ENCODE measurements around the gene GPC5.

Gene GPC5

DNA sequence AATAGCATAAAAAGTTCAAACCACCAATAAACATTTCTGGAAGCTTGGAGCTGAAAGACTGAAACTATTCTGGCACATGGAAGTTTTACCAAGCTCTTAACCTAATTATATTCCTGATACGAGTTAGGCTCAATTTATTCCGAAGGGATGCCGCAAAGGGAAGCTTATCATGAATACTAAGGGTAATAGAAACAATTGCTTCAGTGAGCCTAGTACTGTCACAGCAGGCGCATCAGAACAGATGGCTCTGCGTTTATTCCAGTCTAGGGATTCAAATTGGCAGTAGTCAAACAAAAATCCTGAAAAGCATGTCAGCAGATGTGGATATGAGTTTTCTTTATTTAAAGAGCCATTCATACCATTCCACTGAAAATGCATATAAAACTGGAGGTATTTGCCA lies 779.5 kb downstream of the GPC5 start:
- Histone ChIP-seq H3K4me3 (ENCODE audit: low read depth in 1 of 2, low read length in 2 of 2) (no peak overlapping the region), H3K4me1 (ENCODE audit: control insufficient read depth in 1 of 2, insufficient read depth in 2 of 2, low read length in 2 of 2) (no peaks in the 10 kb centered on the region), H3K36me3 (ENCODE audit: control insufficient read depth in 1 of 2, insufficient read depth in 2 of 2, low read length in 2 of 2) (no peaks in the 10 kb centered on the region), H3K27ac (ENCODE audit: low read length) (no peak overlapping the region), H3K27me3 (ENCODE audit: low read depth, low read length) (no peaks in the 10 kb centered on the region), H3K9me3 (ENCODE audit: control insufficient read depth in 1 of 2, low read length in 2 of 2) (no peaks in the 10 kb centered on the region)

DNA sequence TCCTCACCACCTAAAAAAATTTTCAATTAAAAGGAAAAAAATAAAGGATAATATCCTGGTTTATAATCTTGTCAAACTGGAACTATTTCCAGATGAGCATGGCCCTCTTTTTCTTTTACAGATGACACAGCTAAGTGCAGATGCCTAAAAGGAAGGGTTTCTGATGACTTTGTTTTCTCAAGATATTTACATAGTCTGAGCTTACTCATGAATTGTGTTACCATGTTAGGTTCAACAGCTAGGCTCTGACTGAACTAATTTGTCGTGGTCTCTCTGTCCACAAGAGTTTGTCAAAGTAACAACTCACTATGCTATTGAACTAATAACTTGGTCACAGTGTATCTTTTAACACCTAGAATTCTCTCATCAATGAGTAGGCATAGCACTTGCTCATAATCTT lies 780.8 kb downstream of the GPC5 start:
- Histone ChIP-seq H3K36me3 (ENCODE audit: control insufficient read depth in 1 of 2, insufficient read depth in 2 of 2, low read length in 2 of 2) (no peaks in the 10 kb centered on the region), H3K27me3 (ENCODE audit: low read depth, low read length) (no peaks in the 10 kb centered on the region), H3K4me3 (ENCODE audit: low read depth in 1 of 2, low read length in 2 of 2) (no peak overlapping the region), H3K4me1 (ENCODE audit: control insufficient read depth in 1 of 2, insufficient read depth in 2 of 2, low read length in 2 of 2) (no peaks in the 10 kb centered on the region), H3K27ac (ENCODE audit: low read length) (no peak overlapping the region), H3K9me3 (ENCODE audit: control insufficient read depth in 1 of 2, low read length in 2 of 2) (no peaks in the 10 kb centered on the region)

GRCh38 chr13:92187378-92187989 lies 789.1 kb downstream of the GPC5 start:
- H3K4me3 ChIP-seq (ENCODE audit: low read depth in 1 of 2, low read length in 2 of 2): no peak overlapping the region
- no peaks in the 10 kb centered on the region for H3K27me3 ChIP-seq (ENCODE audit: low read depth, low read length)
- no peak overlapping the region for H3K27ac ChIP-seq (ENCODE audit: low read length)
- H3K36me3 ChIP-seq (ENCODE audit: control insufficient read depth in 1 of 2, insufficient read depth in 2 of 2, low read length in 2 of 2): no peaks in the 10 kb centered on the region
- peaks cover 0 to 4% of the 10 kb centered on the region in 2 donors for H3K4me1 ChIP-seq (ENCODE audit: control insufficient read depth in 1 of 2, insufficient read depth in 2 of 2, low read length in 2 of 2)
- peaks cover 0 to 7% of the 10 kb centered on the region in 2 donors for H3K9me3 ChIP-seq (ENCODE audit: control insufficient read depth in 1 of 2, low read length in 2 of 2)

DNA sequence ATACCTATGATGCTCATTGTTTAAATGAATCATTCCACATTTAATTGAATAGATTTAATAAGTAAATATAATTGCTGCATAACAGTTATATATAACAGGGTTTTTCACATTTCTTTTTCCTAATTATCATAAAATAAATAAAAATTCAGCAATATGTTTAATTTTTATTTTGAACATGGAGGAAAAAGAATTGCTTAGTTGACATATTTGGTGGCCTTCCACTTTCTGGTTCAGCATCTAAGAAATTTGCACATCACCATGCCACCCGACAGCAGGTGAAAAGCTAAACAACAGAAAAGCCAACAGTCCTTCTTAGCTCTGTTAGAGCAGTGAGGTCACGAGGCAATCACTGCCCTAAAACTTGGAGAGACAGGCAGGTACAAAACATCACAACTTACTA lies 790.2 kb downstream of the GPC5 start:
- H3K9me3 ChIP-seq (ENCODE audit: control insufficient read depth in 1 of 2, low read length in 2 of 2): peaks cover 0 to 7% of the 10 kb centered on the region in 2 donors
- peaks cover 0 to 4% of the 10 kb centered on the region in 2 donors for H3K4me1 ChIP-seq (ENCODE audit: control insufficient read depth in 1 of 2, insufficient read depth in 2 of 2, low read length in 2 of 2)
- H3K27ac ChIP-seq (ENCODE audit: low read length): no peak overlapping the region
- H3K4me3 ChIP-seq (ENCODE audit: low read depth in 1 of 2, low read length in 2 of 2): no peak overlapping the region
- no peaks in the 10 kb centered on the region for H3K36me3 ChIP-seq (ENCODE audit: control insufficient read depth in 1 of 2, insufficient read depth in 2 of 2, low read length in 2 of 2)
- no peaks in the 10 kb centered on the region for H3K27me3 ChIP-seq (ENCODE audit: low read depth, low read length)

- H3K4me3 ChIP-seq (ENCODE audit: low read depth in 1 of 2, low read length in 2 of 2): peak overlapping the region in 1 of 2 donors; percentile 17
Measured at GRCh38 chr13:92196591-92197256, 798.3 kb downstream of the GPC5 start.

DNA sequence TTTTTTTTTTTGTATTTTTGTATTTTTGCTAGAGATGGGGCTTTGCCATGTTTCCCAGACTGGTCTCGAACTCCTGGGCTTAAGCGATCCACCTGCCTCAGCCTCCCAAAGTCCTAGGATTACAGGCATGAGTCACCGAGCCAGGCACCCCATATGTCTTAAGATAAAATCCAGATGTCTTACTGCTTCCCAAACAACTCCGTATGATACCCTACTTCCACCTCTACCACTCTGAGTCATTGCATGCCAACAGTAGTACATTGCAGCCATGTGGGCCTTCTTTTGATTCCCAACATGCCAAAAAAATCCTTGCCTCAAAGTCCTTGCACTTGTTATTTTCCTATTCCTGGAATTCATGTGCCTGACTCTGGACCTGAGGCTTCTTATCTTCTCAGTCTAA lies 799.2 kb downstream of the GPC5 start:
- Histone ChIP-seq H3K27me3 (ENCODE audit: low read depth, low read length) (no peaks in the 10 kb centered on the region), H3K4me1 (ENCODE audit: control insufficient read depth in 1 of 2, insufficient read depth in 2 of 2, low read length in 2 of 2) (no peaks in the 10 kb centered on the region), H3K4me3 (ENCODE audit: low read depth in 1 of 2, low read length in 2 of 2) (no peak overlapping the region), H3K9me3 (ENCODE audit: control insufficient read depth in 1 of 2, low read length in 2 of 2) (no peaks in the 10 kb centered on the region), H3K36me3 (ENCODE audit: control insufficient read depth in 1 of 2, insufficient read depth in 2 of 2, low read length in 2 of 2) (no peaks in the 10 kb centered on the region), H3K27ac (ENCODE audit: low read length) (no peak overlapping the region)

More at GRCh38 chr13:92196591-92197256, 798.3 kb downstream of the GPC5 start:
- no peaks in the 10 kb centered on the region for H3K36me3 ChIP-seq (ENCODE audit: control insufficient read depth in 1 of 2, insufficient read depth in 2 of 2, low read length in 2 of 2)
- no peaks in the 10 kb centered on the region for H3K9me3 ChIP-seq (ENCODE audit: control insufficient read depth in 1 of 2, low read length in 2 of 2)
- no peak overlapping the region for H3K27ac ChIP-seq (ENCODE audit: low read length)
- no peaks in the 10 kb centered on the region for H3K27me3 ChIP-seq (ENCODE audit: low read depth, low read length)
- no peaks in the 10 kb centered on the region for H3K4me1 ChIP-seq (ENCODE audit: control insufficient read depth in 1 of 2, insufficient read depth in 2 of 2, low read length in 2 of 2)

- Histone ChIP-seq H3K9me3 (ENCODE audit: control insufficient read depth in 1 of 2, low read length in 2 of 2) (no peaks in the 10 kb centered on the region), H3K27me3 (ENCODE audit: low read depth, low read length) (no peaks in the 10 kb centered on the region), H3K27ac (ENCODE audit: low read length) (no peak overlapping the region), H3K4me1 (ENCODE audit: control insufficient read depth in 1 of 2, insufficient read depth in 2 of 2, low read length in 2 of 2) (no peaks in the 10 kb centered on the region), H3K4me3 (ENCODE audit: low read depth in 1 of 2, low read length in 2 of 2) (no peak overlapping the region), H3K36me3 (ENCODE audit: control insufficient read depth in 1 of 2, insufficient read depth in 2 of 2, low read length in 2 of 2) (no peaks in the 10 kb centered on the region)
Measured at GRCh38 chr13:92218615-92219014, 820.2 kb downstream of the GPC5 start.

GRCh38 chr13:92221916-92222315 lies 823.5 kb downstream of the GPC5 start:
- H3K27ac ChIP-seq (ENCODE audit: low read length): no peak overlapping the region
- no peaks in the 10 kb centered on the region for H3K4me1 ChIP-seq (ENCODE audit: control insufficient read depth in 1 of 2, insufficient read depth in 2 of 2, low read length in 2 of 2)
- H3K27me3 ChIP-seq (ENCODE audit: low read depth, low read length): no peaks in the 10 kb centered on the region
- no peaks in the 10 kb centered on the region for H3K9me3 ChIP-seq (ENCODE audit: control insufficient read depth in 1 of 2, low read length in 2 of 2)
- no peak overlapping the region for H3K4me3 ChIP-seq (ENCODE audit: low read depth in 1 of 2, low read length in 2 of 2)
- no peaks in the 10 kb centered on the region for H3K36me3 ChIP-seq (ENCODE audit: control insufficient read depth in 1 of 2, insufficient read depth in 2 of 2, low read length in 2 of 2)

- Histone ChIP-seq H3K36me3 (ENCODE audit: control insufficient read depth in 1 of 2, insufficient read depth in 2 of 2, low read length in 2 of 2) (no peaks in the 10 kb centered on the region), H3K9me3 (ENCODE audit: control insufficient read depth in 1 of 2, low read length in 2 of 2) (no peaks in the 10 kb centered on the region), H3K27me3 (ENCODE audit: low read depth, low read length) (no peaks in the 10 kb centered on the region), H3K4me3 (ENCODE audit: low read depth in 1 of 2, low read length in 2 of 2) (no peak overlapping the region), H3K4me1 (ENCODE audit: control insufficient read depth in 1 of 2, insufficient read depth in 2 of 2, low read length in 2 of 2) (no peaks in the 10 kb centered on the region), H3K27ac (ENCODE audit: low read length) (no peak overlapping the region)
Measured at GRCh38 chr13:92224052-92224821, 825.8 kb downstream of the GPC5 start.

GRCh38 chr13:92224825-92225224 lies 826.4 kb downstream of the GPC5 start:
- no peak overlapping the region for H3K27ac ChIP-seq (ENCODE audit: low read length)
- H3K9me3 ChIP-seq (ENCODE audit: control insufficient read depth in 1 of 2, low read length in 2 of 2): no peaks in the 10 kb centered on the region
- H3K27me3 ChIP-seq (ENCODE audit: low read depth, low read length): no peaks in the 10 kb centered on the region
- H3K4me3 ChIP-seq (ENCODE audit: low read depth in 1 of 2, low read length in 2 of 2): no peak overlapping the region
- H3K36me3 ChIP-seq (ENCODE audit: control insufficient read depth in 1 of 2, insufficient read depth in 2 of 2, low read length in 2 of 2): no peaks in the 10 kb centered on the region
- H3K4me1 ChIP-seq (ENCODE audit: control insufficient read depth in 1 of 2, insufficient read depth in 2 of 2, low read length in 2 of 2): no peaks in the 10 kb centered on the region

GRCh38 chr13:92225861-92226260 lies 827.4 kb downstream of the GPC5 start:
- Histone ChIP-seq H3K4me1 (ENCODE audit: control insufficient read depth in 1 of 2, insufficient read depth in 2 of 2, low read length in 2 of 2) (no peaks in the 10 kb centered on the region), H3K9me3 (ENCODE audit: control insufficient read depth in 1 of 2, low read length in 2 of 2) (no peaks in the 10 kb centered on the region), H3K4me3 (ENCODE audit: low read depth in 1 of 2, low read length in 2 of 2) (no peak overlapping the region), H3K36me3 (ENCODE audit: control insufficient read depth in 1 of 2, insufficient read depth in 2 of 2, low read length in 2 of 2) (no peaks in the 10 kb centered on the region), H3K27ac (ENCODE audit: low read length) (no peak overlapping the region), H3K27me3 (ENCODE audit: low read depth, low read length) (no peaks in the 10 kb centered on the region)
